ENCODE data around the gene CPED1. TPM values are rescaled to one million over a fixed set of nuclear protein-coding genes. Genes with fewer than 3 reads are reported as not detected.

Gene CPED1
- total and polyA plus RNA-seq, 2 experiments from 2014 or later = 0.17 to 0.47 TPM

- ATAC-seq (no peak), DNase-seq (ENCODE audit: low spot score) (no peak)
- Histone ChIP-seq H4K20me1 (replicated peaks; ENCODE audit: insufficient read depth) (no peaks in the 10 kb centered on the region), H3K4me2 (no peak overlapping the region), H3K4me3 (no peak overlapping the region), H3F3A (replicated peaks; ENCODE audit: low read depth) (no peaks in the 10 kb centered on the region), H3K79me2 (replicated peaks; ENCODE audit: insufficient read depth) (no peaks in the 10 kb centered on the region), H3K27me3 (ENCODE audit: insufficient read depth) (no peaks in the 10 kb centered on the region), H3K9me2 (ENCODE audit: insufficient read depth) (no peaks in the 10 kb centered on the region), H3K36me3 (ENCODE audit: insufficient read depth) (no peaks in the 10 kb centered on the region), H3K4me1 (ENCODE audit: insufficient read depth) (peaks cover 12% of the 10 kb centered on the region; the same call in 1 of the 2 replicates), H3K27ac (ENCODE audit: low read depth) (no peak overlapping the region), H2AFZ (no peak overlapping the region)
- Mint-ChIP-seq H3K36me3 (ENCODE audit: low read depth) (no peaks in the 10 kb centered on the region), H3K4me3 (no peak overlapping the region), H3K4me1 (peaks cover 9% of the 10 kb centered on the region; the same call in 2 of the 3 replicates), H3K27ac (no peak overlapping the region), H3K27me3 (ENCODE audit: insufficient read depth, low read depth, poor library complexity) (peaks cover 2% of the 10 kb centered on the region), H3K9me3 (no peaks in the 10 kb centered on the region)
- TF ChIP-seq ZNF331 (CRISPR knock-in tag; IDR thresholded peaks at IDR 0.05; ENCODE audit: low read depth) (no peak), CREB1 (CRISPR knock-in tag; IDR thresholded peaks at IDR 0.05; ENCODE audit: low read depth) (no peak), REST (IDR thresholded peaks at IDR 0.05; ENCODE audit: unreplicated experiment) (no peak), JUNB (IDR thresholded peaks at IDR 0.05; ENCODE audit: unreplicated experiment) (no peak), EZH2phosphoT487 (IDR thresholded peaks at IDR 0.05; ENCODE audit: unreplicated experiment) (no peak), POLR2AphosphoS5 (IDR thresholded peaks at IDR 0.05; ENCODE audit: low read depth) (no peak)
These were observed 41.8 kb downstream of the CPED1 start for GRCh38 chr7:121030308-121030707.

- Histone ChIP-seq H3K4me1 (ENCODE audit: insufficient read depth) (peaks cover 2% of the 10 kb centered on the region; the same call in 1 of the 2 replicates), H2AFZ (peak overlapping the region; percentile 28; the same call in 1 of the 2 replicates), H3K27ac (ENCODE audit: low read depth) (no peak overlapping the region), H3F3A (replicated peaks; ENCODE audit: low read depth) (no peaks in the 10 kb centered on the region), H3K9me2 (ENCODE audit: insufficient read depth) (no peaks in the 10 kb centered on the region), H3K27me3 (ENCODE audit: insufficient read depth) (no peaks in the 10 kb centered on the region), H3K4me3 (no peak overlapping the region), H3K4me2 (no peak overlapping the region), H3K79me2 (replicated peaks; ENCODE audit: insufficient read depth) (no peaks in the 10 kb centered on the region), H4K20me1 (replicated peaks; ENCODE audit: insufficient read depth) (no peaks in the 10 kb centered on the region), H3K36me3 (ENCODE audit: insufficient read depth) (no peaks in the 10 kb centered on the region)
- ATAC-seq (no peak), DNase-seq (ENCODE audit: low spot score) (no peak)
- H3K27ac Mint-ChIP-seq = no peak overlapping the region
- no peaks in the 10 kb centered on the region for H3K9me3 Mint-ChIP-seq
- H3K27me3 Mint-ChIP-seq (ENCODE audit: insufficient read depth, low read depth, poor library complexity) = no peaks in the 10 kb centered on the region
- H3K4me3 Mint-ChIP-seq = no peak overlapping the region
- H3K36me3 Mint-ChIP-seq (ENCODE audit: low read depth) = no peaks in the 10 kb centered on the region
- H3K4me1 Mint-ChIP-seq = peaks cover 2% of the 10 kb centered on the region; the same call in 2 of the 3 replicates
- TF ChIP-seq ZNF462 (CRISPR knock-in tag; IDR thresholded peaks at IDR 0.05) = no peak
- no peak for TF ChIP-seq POLR2AphosphoS5 (IDR thresholded peaks at IDR 0.05; ENCODE audit: low read depth)
- no peak for TF ChIP-seq ETS1 (IDR thresholded peaks at IDR 0.05)
- TF ChIP-seq ZNF114 (CRISPR knock-in tag; IDR thresholded peaks at IDR 0.05) = no peak
These were observed 44.3 kb downstream of the CPED1 start for GRCh38 chr7:121032645-121033460.

Data from GM23338 (cell line).